ENCODE measurements around the gene C15orf39.

Gene C15orf39

DNA sequence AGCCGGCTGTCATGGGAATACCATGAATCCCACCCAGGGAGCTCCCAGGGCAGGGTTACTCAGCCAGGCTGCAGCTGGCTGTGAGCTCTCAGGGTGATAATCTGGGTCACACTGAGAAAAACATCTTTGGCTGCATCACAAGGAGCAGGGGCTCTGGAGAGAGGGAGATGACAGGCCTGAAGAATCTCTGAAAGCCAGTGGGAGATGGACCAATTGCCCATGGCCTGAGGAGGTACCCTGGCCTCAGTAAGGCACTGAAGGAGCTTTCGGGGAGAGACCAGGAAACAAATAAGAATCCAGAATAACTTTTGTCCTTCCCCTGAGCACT, 28.3 kb downstream of the C15orf39 start:
- in situ Hi-C loops (cut with MboI; ENCODE audit: low sequenced_read_pairs, unreplicated experiment), result no loop called here
- DNase-seq (ENCODE audit: low spot score), result no peak
- TF ChIP-seq, protein P1, sequence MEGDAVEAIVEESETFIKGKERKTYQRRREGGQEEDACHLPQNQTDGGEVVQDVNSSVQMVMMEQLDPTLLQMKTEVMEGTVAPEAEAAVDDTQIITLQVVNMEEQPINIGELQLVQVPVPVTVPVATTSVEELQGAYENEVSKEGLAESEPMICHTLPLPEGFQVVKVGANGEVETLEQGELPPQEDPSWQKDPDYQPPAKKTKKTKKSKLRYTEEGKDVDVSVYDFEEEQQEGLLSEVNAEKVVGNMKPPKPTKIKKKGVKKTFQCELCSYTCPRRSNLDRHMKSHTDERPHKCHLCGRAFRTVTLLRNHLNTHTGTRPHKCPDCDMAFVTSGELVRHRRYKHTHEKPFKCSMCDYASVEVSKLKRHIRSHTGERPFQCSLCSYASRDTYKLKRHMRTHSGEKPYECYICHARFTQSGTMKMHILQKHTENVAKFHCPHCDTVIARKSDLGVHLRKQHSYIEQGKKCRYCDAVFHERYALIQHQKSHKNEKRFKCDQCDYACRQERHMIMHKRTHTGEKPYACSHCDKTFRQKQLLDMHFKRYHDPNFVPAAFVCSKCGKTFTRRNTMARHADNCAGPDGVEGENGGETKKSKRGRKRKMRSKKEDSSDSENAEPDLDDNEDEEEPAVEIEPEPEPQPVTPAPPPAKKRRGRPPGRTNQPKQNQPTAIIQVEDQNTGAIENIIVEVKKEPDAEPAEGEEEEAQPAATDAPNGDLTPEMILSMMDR (IDR thresholded peaks at IDR 0.05; ENCODE audit: borderline replicate concordance, control extremely low read depth, extremely low read depth, insufficient read depth, missing control alignments), result no peak

DNA sequence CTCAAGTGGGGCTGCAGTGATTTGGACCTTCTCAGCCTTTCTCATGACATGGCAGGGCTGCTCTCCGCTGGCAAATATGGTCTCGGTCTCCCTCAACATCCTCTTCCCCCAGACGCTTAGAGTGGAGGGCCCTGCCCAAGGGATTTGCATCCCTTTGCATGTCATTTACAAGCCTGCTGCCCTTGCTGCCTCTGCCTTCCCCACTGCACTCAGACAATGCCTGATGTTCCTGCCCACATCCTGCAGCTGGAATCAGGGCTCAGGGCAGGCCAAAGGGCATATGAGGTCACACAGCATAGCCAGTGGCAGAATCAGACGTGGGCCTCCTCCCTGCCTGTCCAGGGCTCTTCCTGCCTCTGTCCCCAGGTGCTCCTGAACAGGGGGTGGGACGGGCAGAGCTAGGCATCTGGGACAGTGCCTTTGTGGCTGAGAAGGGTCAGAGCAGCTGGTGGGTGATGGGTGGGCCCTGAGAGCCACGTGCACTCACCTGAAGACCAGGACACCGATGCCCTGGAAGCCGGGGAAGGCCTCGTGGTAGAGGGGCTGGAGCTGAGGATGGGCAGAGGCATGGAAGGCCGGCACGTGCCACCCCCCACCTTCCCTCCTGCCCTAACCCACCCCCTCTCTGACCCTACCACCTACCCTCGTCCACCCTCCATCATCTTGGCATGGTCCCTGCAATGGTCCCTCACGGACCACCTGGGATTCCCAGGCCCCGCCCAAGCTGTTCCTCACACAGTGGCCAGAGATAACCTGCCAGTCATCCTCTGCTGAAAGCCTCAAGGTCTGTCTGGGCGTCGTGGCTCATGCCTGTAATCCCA, 29.1 kb downstream of the C15orf39 start:
- in situ Hi-C loops (cut with MboI; ENCODE audit: low sequenced_read_pairs, unreplicated experiment), result no loop called here
- TF ChIP-seq, protein P1 (IDR thresholded peaks at IDR 0.05; ENCODE audit: borderline replicate concordance, control extremely low read depth, extremely low read depth, insufficient read depth, missing control alignments), result no peak
- DNase-seq (ENCODE audit: low spot score), result no peak

DNA sequence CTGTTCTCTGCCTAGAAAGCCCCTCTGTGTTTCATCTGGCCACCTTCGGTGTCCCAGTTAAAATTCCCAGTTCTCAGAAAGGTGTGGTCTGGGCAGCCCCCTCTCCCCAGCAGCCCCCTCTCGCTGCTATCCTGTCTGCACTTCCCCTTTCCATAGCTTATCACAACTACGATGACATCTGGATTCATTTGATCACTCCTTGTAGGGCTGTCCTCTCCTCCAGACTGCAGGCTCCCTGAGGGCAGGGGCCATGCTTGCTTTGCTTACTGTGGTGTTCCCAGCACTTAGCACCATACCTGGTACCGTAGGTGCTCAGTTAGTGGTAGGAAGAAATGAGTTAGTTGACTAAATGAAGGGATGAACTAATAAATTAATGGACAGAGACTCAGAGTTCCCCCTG, 30.2 kb downstream of the C15orf39 start:
- DNase-seq (ENCODE audit: low spot score), result no peak
- in situ Hi-C loops (cut with MboI; ENCODE audit: low sequenced_read_pairs, unreplicated experiment), result no loop called here
- TF ChIP-seq, protein P1 (IDR thresholded peaks at IDR 0.05; ENCODE audit: borderline replicate concordance, control extremely low read depth, extremely low read depth, insufficient read depth, missing control alignments), result no peak

- no peak for DNase-seq (ENCODE audit: low spot score)
- in situ Hi-C loops (cut with MboI; ENCODE audit: low sequenced_read_pairs, unreplicated experiment), result no loop called here
- TF ChIP-seq, protein P1 (IDR thresholded peaks at IDR 0.05; ENCODE audit: borderline replicate concordance, control extremely low read depth, extremely low read depth, insufficient read depth, missing control alignments), result no peak
These were observed 30.7 kb downstream of the C15orf39 start for GRCh38 chr15:75232252-75232813.

DNA sequence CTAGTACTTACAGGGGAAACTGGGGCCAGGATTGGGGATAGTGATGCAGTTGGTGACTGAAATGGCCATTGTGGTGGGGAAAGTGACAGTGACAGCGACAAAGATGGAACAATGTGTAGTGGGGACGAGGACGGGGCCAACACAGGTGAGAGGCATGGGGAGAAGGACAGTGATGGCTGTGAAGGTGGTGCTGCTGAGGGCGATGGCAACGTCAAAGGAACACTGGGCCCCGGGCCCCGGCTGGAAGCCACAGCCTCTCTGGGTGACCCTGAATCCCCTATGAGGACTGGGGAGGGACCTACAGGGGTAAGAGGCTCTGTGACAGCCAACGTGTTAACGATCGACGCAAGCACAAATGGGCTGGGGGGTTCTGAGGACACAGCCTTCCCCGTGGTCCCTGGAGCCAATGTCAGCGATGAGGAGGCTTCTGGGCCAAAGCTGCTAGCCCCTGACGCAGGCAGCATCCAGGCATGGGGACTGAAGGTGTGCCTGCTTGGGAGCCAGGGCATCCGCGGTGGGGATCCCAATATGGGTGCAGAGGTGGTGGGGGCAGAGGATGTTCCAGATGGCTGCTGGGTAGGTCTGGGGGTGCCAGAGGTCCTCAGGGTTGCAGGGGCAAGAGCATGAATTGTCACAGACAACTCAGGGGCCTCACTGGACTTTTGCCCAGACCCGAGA, 31.3 kb downstream of the C15orf39 start:
- TF ChIP-seq, protein P1 (IDR thresholded peaks at IDR 0.05; ENCODE audit: borderline replicate concordance, control extremely low read depth, extremely low read depth, insufficient read depth, missing control alignments), result no peak
- in situ Hi-C loops (cut with MboI; ENCODE audit: low sequenced_read_pairs, unreplicated experiment), result no loop called here
- DNase-seq (ENCODE audit: low spot score), result no peak

GRCh38 chr15:75233504-75234190, 32.0 kb downstream of the C15orf39 start:
- DNase-seq (ENCODE audit: low spot score), result no peak
- TF ChIP-seq, protein P1 (IDR thresholded peaks at IDR 0.05; ENCODE audit: borderline replicate concordance, control extremely low read depth, extremely low read depth, insufficient read depth, missing control alignments), result no peak
- in situ Hi-C loops (cut with MboI; ENCODE audit: low sequenced_read_pairs, unreplicated experiment), result no loop called here
